Stimulated activated CD4-positive, alpha-beta T cell treated with anti-CD3 and anti-CD28 coated beads, Interleukin-4, amount 100 ng/mL, for 48 hours (primary cell): Measurements from ENCODE around the gene RASA2.
"Not testable (repeated sequence)": the region's sequence is repeated elsewhere in the genome, so short reads cannot be mapped to it uniquely, and the experiment has no call there.

Experiments
- DNase-seq, 2 donors: peaks; one replicate each; pipeline ENCODE4 v3.0.0-alpha.2; 2020; ENCODE audit warnings: low read depth in 2 of 2

The RASA2 gene

GRCh38 chr3:141532609-141533008 lies 45.8 kb downstream of the RASA2 start:
- no peak for DNase-seq

DNA sequence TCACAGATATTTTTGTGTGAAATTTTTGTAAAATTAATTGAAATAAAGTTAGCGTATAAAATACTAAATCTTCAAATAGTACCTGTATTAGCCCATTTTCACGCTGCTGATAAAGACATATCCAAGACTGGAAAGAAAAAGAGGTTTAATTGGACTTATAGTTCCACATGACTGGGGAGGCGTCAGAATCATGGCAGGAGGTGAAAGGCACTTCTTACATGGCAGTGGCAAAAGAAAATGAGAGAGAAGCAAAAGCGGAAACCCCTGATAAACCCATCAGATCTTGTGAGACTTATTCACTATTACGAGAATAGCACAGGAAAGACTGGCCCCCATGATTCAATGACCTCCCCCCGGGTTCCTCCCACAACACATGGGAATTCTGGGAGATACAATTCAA lies 49.2 kb downstream of the RASA2 start:
- not testable (repeated sequence) for DNase-seq

DNA sequence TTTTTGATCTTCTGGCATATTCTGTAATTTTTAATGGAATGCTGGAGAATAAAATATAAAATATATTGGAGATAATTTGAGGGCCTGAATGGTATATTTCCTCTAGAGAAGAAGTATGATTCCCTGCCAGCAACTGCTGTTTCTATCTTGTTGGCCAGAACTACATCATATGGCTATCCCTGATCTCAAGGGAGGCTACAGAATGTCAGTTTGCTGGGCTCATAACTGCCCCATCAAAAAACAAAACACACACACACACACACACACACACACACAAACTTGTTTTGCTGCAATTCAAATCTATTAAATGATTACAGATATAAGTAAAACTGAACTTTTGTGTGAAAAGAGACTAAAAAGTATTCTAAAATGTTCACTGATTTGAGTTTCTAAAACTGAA lies 51.0 kb downstream of the RASA2 start:
- no peak for DNase-seq

- DNase-seq = no peak
Measured at GRCh38 chr3:141538568-141539240, 51.9 kb downstream of the RASA2 start.

GRCh38 chr3:141539431-141540187 lies 52.8 kb downstream of the RASA2 start:
- no peak for DNase-seq

GRCh38 chr3:141540531-141540930 lies 53.7 kb downstream of the RASA2 start:
- no peak for DNase-seq

GRCh38 chr3:141542202-141542969 lies 55.6 kb downstream of the RASA2 start:
- no peak for DNase-seq

- no peak for DNase-seq
Measured at GRCh38 chr3:141542989-141543388, 56.2 kb downstream of the RASA2 start.

DNA sequence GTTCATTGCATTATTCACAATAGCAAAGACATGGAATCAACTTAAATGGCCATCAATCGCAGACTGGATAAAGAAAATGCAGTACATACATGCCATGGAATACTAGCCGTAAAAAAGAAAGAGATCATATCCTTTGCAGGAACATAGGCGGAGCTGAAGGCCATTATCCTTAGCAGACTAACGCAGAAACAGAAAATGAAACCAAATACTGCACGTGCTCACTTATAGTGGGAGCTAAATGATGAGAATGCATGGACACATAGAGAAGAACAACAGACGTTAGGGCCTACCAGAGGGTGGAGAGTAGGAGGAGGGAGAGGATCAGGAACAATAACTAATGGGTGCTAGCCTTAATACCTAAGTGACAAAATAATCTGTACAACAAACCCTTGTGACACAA lies 57.9 kb downstream of the RASA2 start:
- DNase-seq = no peak

GRCh38 chr3:141546081-141546480 lies 59.3 kb downstream of the RASA2 start:
- DNase-seq = no peak

GRCh38 chr3:141546586-141546985 lies 59.8 kb downstream of the RASA2 start:
- DNase-seq = no peak

DNA sequence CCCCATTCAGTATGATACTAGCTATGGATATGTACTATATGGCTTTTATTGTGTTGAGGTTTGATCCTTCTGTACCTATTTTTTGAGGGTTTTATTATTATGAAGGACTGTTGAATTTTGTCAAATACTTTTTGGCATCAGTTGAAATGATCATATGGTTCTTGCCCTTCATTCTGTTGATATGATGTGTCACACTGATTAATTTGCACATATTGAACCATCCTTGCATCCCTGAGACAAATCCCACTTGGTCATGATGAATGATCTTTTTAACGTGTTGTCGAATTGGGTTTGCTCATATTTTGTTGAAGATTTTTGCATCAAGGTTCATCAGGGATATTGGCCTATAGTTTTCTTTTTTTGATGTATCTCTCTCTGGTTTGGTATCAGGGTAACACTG lies 61.0 kb downstream of the RASA2 start:
- DNase-seq = no peak

DNA sequence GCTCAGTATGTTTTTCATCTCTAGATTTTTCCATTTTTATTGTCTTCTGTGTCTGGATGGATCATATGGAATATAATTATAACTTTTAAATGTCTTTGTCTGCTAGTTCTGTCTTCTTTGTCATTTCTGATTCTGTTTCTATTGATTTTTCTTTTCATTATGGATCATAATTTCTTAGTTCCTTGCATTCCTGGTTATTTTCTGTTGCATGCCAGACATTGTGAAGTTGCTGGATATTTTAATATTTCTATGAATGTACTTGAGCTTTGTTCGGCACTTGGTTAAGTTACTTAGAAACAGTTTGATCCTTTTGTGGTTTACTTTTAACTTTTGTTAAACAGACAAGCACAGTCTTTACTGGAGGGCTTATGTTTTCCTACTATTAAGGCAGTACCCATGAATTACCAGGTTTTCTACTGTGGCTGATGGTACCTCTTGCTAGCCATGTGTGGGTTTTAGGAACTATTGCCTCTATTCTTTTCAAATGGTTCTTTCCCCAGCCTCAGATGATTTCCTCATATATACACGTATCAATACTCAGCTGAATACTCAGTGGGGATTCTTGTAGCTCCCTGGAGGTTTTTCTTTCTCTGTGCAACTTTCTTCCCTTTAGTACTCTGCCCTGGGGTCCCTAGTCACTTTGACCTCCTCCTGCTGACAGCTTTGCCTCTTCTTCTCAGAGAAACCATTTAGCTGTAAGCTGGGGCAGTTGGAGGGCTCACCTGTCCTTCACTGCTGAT lies 64.3 kb downstream of the RASA2 start:
- DNase-seq = no peak

GRCh38 chr3:141552440-141552991 lies 65.7 kb downstream of the RASA2 start:
- no peak for DNase-seq

DNA sequence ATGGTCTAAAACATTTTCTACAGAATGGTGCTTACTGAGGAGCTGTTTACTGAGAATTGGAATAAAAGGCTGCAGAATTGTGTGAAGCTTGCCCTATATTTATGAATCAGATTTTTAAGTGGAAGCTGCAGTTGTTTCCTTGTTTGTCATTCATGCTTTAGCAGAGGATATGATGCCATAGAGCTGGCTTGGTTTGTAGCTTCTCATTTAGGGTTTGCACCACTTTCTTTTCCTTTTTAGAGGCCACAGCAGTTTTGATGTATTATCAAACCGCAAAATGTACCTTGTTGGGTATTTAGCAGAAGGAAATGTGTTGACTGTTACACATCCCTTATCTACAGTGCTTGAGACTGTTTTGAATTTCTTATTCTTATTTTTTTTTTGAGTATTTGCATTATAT lies 66.2 kb downstream of the RASA2 start:
- DNase-seq = no peak

DNA sequence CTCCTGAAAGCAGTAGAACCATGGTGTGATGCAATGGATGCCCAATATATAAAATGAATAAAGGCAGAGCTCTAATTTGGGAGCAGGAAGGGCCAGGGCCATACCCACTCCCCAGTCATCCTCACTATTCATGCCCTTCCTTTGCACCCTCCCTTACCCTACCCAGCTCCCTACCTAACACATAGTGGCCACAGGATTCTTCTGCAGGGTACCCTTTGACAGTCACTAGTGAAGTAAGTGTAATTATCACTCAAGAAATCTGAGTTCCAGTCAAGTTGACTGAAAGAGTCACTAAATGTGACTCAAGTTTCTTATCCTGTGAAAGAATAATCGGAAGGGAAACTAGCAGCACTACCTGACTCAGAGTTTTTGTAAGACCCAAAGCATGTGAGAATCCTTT lies 69.2 kb downstream of the RASA2 start:
- peak in 1 of 2 donors; percentile 19 for DNase-seq

GRCh38 chr3:141557961-141558706 lies 71.3 kb downstream of the RASA2 start:
- no peak for DNase-seq

DNA sequence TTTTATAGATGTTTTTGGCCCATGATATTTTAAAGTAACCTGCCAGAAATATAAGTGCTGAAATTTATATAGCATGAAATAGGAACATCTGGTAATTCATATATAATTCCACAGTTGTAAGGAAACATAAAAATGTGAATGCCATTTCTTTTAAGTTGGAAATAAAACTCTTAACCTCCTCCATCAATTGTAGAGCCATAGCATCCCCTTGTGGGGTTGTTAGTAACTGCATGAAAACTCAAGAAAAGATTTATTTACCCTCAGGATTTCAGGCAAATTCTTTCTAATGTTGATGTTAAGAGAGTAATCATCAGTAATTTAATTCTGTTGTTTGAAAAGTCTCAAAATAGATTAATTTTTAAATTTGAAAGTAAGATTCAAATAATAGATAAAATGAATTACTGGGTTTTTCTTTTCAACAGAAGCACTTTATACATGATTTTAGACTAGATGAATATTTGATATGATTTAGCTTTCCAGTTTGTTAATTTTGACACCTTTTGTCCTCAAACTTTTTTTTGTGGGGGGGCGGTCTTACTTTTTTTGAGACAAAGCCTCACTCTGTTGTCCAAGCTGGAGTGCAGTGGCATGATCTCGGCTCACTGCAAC lies 74.7 kb downstream of the RASA2 start:
- DNase-seq = no peak

DNA sequence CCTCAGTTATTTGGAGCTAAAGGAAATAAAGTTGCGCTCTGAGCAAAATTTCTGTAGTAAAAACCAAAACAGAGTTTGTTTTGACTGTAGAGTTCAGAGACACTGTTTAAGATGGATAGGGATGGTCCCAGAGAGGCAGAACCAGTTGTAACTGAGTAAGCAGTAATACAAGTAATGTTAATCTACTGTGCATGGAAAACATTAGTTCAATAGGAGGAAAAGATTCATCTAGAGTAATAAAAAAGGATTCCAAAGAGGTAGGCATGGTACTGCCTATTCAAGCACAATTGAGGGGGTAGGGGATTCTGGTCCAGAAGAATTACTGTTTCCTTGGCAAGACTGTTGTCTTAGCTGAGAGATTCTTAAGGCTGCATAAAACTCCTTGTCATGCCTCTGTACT lies 77.4 kb downstream of the RASA2 start:
- DNase-seq = no peak

DNA sequence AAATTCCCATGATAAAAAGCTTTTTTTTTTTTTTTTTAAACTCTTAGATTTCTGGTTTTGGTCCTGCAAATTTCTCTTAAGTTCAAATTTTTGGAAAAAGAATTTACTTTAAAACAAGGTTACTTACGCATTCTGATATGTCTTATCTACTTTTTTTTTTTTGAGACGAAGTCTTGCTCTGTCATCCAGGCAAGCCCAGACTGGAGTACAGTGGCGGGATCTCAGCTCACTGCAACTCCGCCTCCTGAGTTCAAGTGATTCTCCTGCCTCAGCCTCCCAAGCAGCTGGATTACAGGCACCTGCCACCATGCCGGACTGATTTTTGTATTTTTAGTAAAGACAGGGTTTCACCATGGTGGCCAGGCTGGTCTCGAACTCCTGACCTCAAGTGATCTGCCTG lies 83.2 kb downstream of the RASA2 start:
- DNase-seq = no peak
